Keratinocyte (primary cell): ENCODE results near the gene ARHGEF16.

ENCODE experiments used
- EZH2 ChIP-seq: IDR thresholded peaks from one replicate; pipeline ENCODE4 v1.6.1; 2012; ENCODE audit warnings: inconsistent platforms, mild to moderate bottlenecking, low read length, moderate library complexity
- TF ChIP-seq, protein P1 (sequence below), 3 experiments: IDR thresholded peaks in 1 of 3; conservative IDR thresholded peaks in 1 of 3; optimal IDR thresholded peaks in 1 of 3; 2 replicates in 2 of 3; 3 replicates in 1 of 3; pipeline versions ENCODE3 to v1.5.1; 2011; ENCODE audit warnings: low read length in 3 of 3, mild to moderate bottlenecking in 3 of 3, moderate library complexity in 2 of 3, control low read depth in 1 of 3, inconsistent platforms in 1 of 3; ENCODE audit not compliant: insufficient read depth in 2 of 3; ENCODE audit errors: extremely low read depth in 1 of 3

DNA sequence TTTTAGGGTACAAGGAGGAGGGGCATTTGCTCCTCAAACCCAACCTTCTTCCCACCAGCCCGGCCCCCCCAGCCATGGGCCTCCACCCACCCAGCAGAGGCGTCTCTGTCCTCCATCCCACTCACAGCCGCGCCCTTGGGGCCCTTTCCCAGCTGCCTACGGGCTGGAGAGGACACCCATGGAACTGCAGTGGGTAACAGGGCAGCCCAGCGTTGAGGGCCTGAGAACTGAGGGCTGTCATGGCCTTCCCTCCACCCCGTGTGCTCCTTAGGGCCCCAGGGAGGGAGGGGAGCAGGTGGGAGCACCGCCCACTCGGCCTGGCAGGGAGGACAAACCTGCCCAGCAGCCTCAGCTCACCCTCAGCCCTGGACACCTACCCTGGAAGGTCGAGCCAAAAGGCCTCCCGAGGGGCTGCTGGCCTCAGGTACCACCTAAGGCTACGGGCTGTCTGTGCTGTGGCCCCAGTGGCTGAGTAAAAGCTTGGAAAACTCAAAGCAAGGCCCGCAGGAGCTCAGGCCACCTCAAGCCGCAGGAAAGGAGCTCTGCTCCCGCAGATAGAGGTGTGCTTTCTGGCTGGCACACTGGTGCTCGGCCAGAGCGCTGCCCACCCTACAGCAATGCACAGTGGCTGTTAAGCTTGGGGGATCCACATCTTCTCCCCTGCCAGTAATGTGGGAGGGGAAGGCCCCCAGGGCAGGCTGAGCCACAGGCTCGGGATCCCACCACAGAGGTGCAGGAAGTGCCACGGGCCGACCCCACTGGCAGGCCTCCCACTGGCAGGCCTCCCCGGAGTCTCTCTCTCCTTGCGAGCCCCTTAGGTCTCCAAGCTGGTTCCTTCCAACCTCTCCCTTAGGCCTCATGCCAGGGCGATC is 2.2 kb upstream of the ARHGEF16 start:
- TF ChIP-seq, protein P1, sequence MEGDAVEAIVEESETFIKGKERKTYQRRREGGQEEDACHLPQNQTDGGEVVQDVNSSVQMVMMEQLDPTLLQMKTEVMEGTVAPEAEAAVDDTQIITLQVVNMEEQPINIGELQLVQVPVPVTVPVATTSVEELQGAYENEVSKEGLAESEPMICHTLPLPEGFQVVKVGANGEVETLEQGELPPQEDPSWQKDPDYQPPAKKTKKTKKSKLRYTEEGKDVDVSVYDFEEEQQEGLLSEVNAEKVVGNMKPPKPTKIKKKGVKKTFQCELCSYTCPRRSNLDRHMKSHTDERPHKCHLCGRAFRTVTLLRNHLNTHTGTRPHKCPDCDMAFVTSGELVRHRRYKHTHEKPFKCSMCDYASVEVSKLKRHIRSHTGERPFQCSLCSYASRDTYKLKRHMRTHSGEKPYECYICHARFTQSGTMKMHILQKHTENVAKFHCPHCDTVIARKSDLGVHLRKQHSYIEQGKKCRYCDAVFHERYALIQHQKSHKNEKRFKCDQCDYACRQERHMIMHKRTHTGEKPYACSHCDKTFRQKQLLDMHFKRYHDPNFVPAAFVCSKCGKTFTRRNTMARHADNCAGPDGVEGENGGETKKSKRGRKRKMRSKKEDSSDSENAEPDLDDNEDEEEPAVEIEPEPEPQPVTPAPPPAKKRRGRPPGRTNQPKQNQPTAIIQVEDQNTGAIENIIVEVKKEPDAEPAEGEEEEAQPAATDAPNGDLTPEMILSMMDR (optimal IDR thresholded peaks at IDR 0.05 in 1 of 3, IDR thresholded peaks at IDR 0.05 in 1 of 3, conservative IDR thresholded peaks at IDR 0.05 in 1 of 3; ENCODE audit: extremely low read depth in 1 of 3, insufficient read depth in 2 of 3, low read length in 3 of 3) = no peak
- no peak for TF ChIP-seq EZH2
